Tibial nerve (tissue), 4 donors: ENCODE data around the gene TTLL3. TPM values are rescaled to one million over a fixed set of nuclear protein-coding genes. Genes with fewer than 3 reads are reported as not detected.

ENCODE experiments used
- DNase-seq, 2 donors: peaks; one replicate each; pipeline ENCODE4 v3.0.0-alpha.2; 2019; ENCODE audit warnings: low spot score in 2 of 2
- H3K27ac ChIP-seq, 4 donors: fragments of 200-600 bp; sonication (generic) in 3 of 4; one replicate each; pipeline ENCODE4 v1.5.1; 2017 to 2019; ENCODE audit warnings: mild to moderate bottlenecking in 1 of 4
- H3K27me3 ChIP-seq, 2 donors: fragments of 200-600 bp; sonication (generic) in 1 of 2; one replicate each; pipeline versions ENCODE4 v1.5.1 to v1.6.0; 2017 to 2019
- H3K36me3 ChIP-seq, 3 donors: fragments of 200-600 bp; sonication (generic); one replicate each; pipeline ENCODE4 v1.5.1; 2018 to 2019
- H3K4me1 ChIP-seq, 4 donors: fragments of 200-600 bp; sonication (generic) in 3 of 4; one replicate each; pipeline ENCODE4 v1.5.1; 2017 to 2019
- H3K4me3 ChIP-seq, 4 donors: fragments of 200-600 bp; sonication (generic) in 3 of 4; one replicate each; pipeline ENCODE4 v1.5.1; 2017 to 2019; ENCODE audit warnings: mild to moderate bottlenecking in 1 of 4, moderate library complexity in 1 of 4
- H3K9me3 ChIP-seq, 4 donors: fragments of 200-600 bp; sonication (generic) in 3 of 4; one replicate each; pipeline ENCODE4 v1.5.1; 2017 to 2019
- EP300 ChIP-seq, 2 donors: sonication (generic); formaldehyde crosslinking; IDR thresholded peaks; one replicate each; pipeline ENCODE4 v1.6.1; 2017; ENCODE audit warnings: antibody characterized with exemption in 2 of 2, mild to moderate bottlenecking in 1 of 2
- POLR2A ChIP-seq, 2 donors: fragments of 450-650 bp; IDR thresholded peaks; one replicate each; pipeline ENCODE4 v1.6.1; 2017; ENCODE audit warnings: antibody characterized with exemption in 2 of 2, mild to moderate bottlenecking in 2 of 2, moderate library complexity in 2 of 2
- WGBS, 2 donors: methylation state at CpG; one replicate each; pipeline ENCODE4 v1.1.5; 2018; 5-methylcytosine and 5-hydroxymethylcytosine counted together
- total RNA-seq, 4 donors: library from RNA; depleted of rRNA; stranded (reverse); fragments of >200 nt; gene quantifications; one replicate each; pipeline ENCODE4 v1.1.0, GENCODE V29; 2016
- TF ChIP-seq, protein P1 (sequence below), 5 experiments: fragments of 200-600 bp in 3 of 5; fragments of 450-650 bp in 2 of 5; sonication (generic) in 3 of 5; IDR thresholded peaks; one replicate each; pipeline ENCODE4 v1.5.1; 2016 to 2019; ENCODE audit warnings: antibody characterized with exemption in 5 of 5, mild to moderate bottlenecking in 3 of 5, moderate library complexity in 2 of 5

The TTLL3 gene
- total RNA-seq, 4 donors from 2014 or later = 58.2 to 173 (median 120) TPM

DNA sequence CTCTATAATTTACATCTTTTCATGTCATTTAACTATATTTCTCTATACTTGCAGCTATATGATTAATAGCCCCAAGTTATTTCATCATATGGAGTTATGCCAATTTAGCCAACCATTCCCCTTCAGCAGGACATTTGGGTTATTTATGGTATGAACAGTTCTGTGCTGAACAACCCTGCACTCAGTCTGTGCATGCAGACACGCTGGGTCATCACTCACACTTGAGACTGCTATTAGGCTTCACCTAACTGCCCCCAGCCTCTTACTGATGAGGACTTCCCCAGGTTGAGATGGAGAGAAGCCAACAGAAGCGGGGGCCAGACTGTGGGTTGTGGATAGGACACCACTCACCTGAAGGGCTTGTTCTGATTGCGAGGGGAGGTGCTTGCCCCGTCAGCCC, 25.1 kb upstream of the TTLL3 start:
- H3K27ac ChIP-seq = no peak overlapping the region
- 89 to 90% methylated on average over 4 of the region's 4 CpGs for WGBS, 2 donors
- H3K27me3 ChIP-seq = no peaks in the 10 kb centered on the region
- peaks cover 5 to 100% (median 11%) of the 10 kb centered on the region in 3 donors for H3K36me3 ChIP-seq
- H3K4me3 ChIP-seq = no peak overlapping the region
- no peak for TF ChIP-seq EP300 (IDR thresholded peaks at IDR 0.05)
- TF ChIP-seq, protein P1, sequence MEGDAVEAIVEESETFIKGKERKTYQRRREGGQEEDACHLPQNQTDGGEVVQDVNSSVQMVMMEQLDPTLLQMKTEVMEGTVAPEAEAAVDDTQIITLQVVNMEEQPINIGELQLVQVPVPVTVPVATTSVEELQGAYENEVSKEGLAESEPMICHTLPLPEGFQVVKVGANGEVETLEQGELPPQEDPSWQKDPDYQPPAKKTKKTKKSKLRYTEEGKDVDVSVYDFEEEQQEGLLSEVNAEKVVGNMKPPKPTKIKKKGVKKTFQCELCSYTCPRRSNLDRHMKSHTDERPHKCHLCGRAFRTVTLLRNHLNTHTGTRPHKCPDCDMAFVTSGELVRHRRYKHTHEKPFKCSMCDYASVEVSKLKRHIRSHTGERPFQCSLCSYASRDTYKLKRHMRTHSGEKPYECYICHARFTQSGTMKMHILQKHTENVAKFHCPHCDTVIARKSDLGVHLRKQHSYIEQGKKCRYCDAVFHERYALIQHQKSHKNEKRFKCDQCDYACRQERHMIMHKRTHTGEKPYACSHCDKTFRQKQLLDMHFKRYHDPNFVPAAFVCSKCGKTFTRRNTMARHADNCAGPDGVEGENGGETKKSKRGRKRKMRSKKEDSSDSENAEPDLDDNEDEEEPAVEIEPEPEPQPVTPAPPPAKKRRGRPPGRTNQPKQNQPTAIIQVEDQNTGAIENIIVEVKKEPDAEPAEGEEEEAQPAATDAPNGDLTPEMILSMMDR (IDR thresholded peaks at IDR 0.05) = no peak
- TF ChIP-seq POLR2A (IDR thresholded peaks at IDR 0.05) = no peak
- H3K4me1 ChIP-seq = peaks cover 0 to 10% (median 0%) of the 10 kb centered on the region in 4 donors
- no peak for DNase-seq
- H3K9me3 ChIP-seq = no peaks in the 10 kb centered on the region

DNA sequence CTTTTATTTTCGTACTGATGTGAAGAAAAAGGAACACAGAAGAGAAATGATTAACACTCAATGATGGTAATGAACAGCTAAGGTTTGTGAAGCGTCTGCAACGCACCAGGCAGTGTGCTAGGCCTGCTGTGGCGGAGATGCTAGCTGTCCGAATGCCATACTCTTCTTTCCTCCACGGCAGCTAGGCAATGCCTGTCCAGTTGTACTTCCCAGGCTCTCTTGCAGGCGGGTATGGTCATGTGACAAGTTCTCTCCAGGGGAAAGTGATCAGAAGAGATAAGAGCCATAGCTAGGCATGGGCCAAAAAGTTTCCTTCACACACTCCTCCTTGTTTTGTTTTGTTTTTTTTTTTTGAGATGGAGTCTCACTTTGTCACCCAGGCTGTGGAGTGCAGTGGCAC, 24.5 kb upstream of the TTLL3 start:
- H3K27ac ChIP-seq = no peak overlapping the region
- TF ChIP-seq POLR2A (IDR thresholded peaks at IDR 0.05) (no peak), EP300 (IDR thresholded peaks at IDR 0.05) (no peak)
- TF ChIP-seq, protein P1 (IDR thresholded peaks at IDR 0.05) = no peak
- H3K9me3 ChIP-seq = no peaks in the 10 kb centered on the region
- H3K27me3 ChIP-seq = no peaks in the 10 kb centered on the region
- peaks cover 5 to 100% (median 11%) of the 10 kb centered on the region in 3 donors for H3K36me3 ChIP-seq
- WGBS, 2 donors = 83 to 85% methylated on average over 7 of the region's 7 CpGs
- no peak for DNase-seq
- peaks cover 0 to 9% (median 2%) of the 10 kb centered on the region in 4 donors for H3K4me1 ChIP-seq
- no peak overlapping the region for H3K4me3 ChIP-seq

DNA sequence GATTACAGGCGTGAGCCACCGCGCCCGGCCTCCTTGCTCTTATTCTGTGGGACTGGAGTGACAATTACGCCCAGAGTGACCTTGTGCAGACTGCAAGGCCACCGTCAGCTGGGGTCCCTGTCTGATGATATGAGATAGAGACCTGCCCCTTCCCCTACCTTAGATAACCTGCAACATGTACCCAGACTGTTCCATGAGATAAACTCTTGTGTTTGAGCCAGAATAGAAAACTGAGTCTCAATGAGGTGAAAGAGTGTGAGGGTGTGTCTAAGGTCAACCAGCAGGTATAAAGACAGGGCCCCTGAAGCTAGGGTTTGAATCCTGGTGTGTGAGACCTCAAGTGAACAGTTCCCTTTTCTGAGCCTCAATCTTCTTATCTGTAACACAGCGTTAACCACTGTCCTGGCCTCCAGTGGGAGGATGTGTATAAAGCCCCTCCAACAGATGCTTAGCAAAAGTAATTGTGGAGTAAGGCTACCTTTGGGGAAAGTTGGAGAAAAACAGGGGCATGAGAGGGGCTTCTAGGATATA, 23.8 kb upstream of the TTLL3 start:
- WGBS, 2 donors = 88 to 94% methylated on average over 7 of the region's 7 CpGs
- no peaks in the 10 kb centered on the region for H3K27me3 ChIP-seq
- no peak for DNase-seq
- H3K4me3 ChIP-seq = no peak overlapping the region
- TF ChIP-seq POLR2A (IDR thresholded peaks at IDR 0.05) = no peak
- no peak for TF ChIP-seq EP300 (IDR thresholded peaks at IDR 0.05)
- TF ChIP-seq, protein P1 (IDR thresholded peaks at IDR 0.05) = no peak
- H3K4me1 ChIP-seq = peaks cover 0 to 10% (median 5%) of the 10 kb centered on the region in 4 donors
- peaks cover 5 to 100% (median 11%) of the 10 kb centered on the region in 3 donors for H3K36me3 ChIP-seq
- H3K9me3 ChIP-seq = no peaks in the 10 kb centered on the region
- H3K27ac ChIP-seq = no peak overlapping the region

DNA sequence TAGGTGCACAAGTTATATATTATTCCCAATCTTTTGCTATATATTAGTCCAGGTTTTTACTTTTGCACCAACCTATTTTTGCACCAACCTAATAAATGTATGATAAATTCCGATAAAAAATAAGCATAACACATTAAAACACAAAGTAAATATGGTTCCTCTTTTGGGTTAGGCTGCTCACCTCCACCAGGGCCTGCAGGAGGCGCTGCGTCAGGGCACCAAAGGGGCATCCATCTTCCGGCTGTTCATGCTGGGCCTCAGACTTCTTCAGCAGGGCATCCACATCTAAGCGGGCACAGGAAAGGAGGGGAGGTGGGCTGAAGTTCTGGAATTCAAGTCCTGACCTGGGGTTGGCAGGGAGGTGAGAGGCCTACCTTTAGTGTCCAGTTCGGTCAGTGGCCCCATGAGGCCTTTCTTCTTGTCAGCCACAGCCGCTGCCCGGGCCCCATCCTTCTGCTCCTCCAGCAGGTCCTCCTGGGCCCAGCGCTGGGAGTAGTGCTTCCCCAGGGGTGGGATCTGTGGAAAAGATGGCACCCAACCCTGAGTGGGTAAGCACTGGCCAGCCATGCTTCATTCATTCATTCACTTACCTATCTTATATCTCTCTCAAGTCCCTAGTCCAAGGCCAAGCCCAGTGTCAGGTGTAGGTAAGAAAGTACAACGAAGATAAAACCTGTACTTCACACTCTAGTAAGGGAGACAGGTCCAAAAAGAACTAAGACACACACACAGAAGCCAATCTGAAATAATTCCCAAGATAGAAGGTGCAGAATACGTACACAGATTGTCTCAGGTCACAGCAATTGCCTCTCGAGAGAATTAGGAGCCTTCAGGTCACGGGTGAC, 23.0 kb upstream of the TTLL3 start:
- DNase-seq = no peak
- TF ChIP-seq, protein P1 (IDR thresholded peaks at IDR 0.05) = peak in 1 of 5 experiments; percentile 10
- TF ChIP-seq POLR2A (IDR thresholded peaks at IDR 0.05) (no peak), EP300 (IDR thresholded peaks at IDR 0.05) (no peak)
- H3K27me3 ChIP-seq = no peaks in the 10 kb centered on the region
- no peaks in the 10 kb centered on the region for H3K9me3 ChIP-seq
- no peak overlapping the region for H3K4me3 ChIP-seq
- peaks cover 5 to 93% (median 11%) of the 10 kb centered on the region in 3 donors for H3K36me3 ChIP-seq
- no peak overlapping the region for H3K27ac ChIP-seq
- peaks cover 0 to 18% (median 11%) of the 10 kb centered on the region in 4 donors for H3K4me1 ChIP-seq
- WGBS, 2 donors = 83 to 88% methylated on average over 13 of the region's 13 CpGs

DNA sequence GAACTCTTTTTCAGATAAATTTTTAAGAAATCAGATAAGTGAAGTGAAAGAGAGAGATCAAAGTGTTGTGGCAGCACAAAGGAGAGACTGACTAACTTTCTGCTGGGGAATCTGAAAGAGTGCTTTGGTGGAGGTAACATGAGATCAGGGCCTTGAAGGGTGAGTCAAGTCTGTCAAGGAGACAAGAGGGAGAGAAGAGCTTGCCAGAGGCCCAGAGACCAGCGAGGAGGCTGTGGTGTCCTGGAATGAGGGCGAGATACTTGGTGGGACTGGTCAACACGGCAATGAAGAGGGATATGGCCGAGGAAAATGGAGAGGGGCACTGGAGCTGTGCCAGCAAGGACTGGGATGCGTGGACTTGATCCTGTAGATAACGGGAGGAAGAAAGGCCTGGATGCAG, 22.3 kb upstream of the TTLL3 start:
- TF ChIP-seq, protein P1 (IDR thresholded peaks at IDR 0.05) = no peak
- TF ChIP-seq POLR2A (IDR thresholded peaks at IDR 0.05) (no peak), EP300 (IDR thresholded peaks at IDR 0.05) (no peak)
- Histone ChIP-seq H3K4me1 (peaks cover 0 to 19% (median 11%) of the 10 kb centered on the region in 4 donors), H3K27me3 (no peaks in the 10 kb centered on the region), H3K36me3 (peaks cover 5 to 87% (median 11%) of the 10 kb centered on the region in 3 donors), H3K9me3 (no peaks in the 10 kb centered on the region), H3K27ac (no peak overlapping the region), H3K4me3 (no peak overlapping the region)
- no peak for DNase-seq
- 83 to 85% methylated on average over 6 of the region's 6 CpGs for WGBS, 2 donors
